HepG2 (cell line): ENCODE data around the gene AQP12A. TPM values are rescaled to one million over a fixed set of nuclear protein-coding genes. Genes with fewer than 3 reads are reported as not detected.
A peak's percentile ranks its signal among the peaks of the same experiment; 100 is the strongest.
"Not testable (repeated sequence)": the region's sequence is repeated elsewhere in the genome, so short reads cannot be mapped to it uniquely, and the experiment has no call there.

Source experiments
- ATAC-seq: fragments of 200-7000 bp; cut with Tn5 transposase; 3 replicates; pipeline ENCODE4 v1.9.1; 2020; ENCODE audit warnings: mild to moderate bottlenecking, moderate library complexity
- BruUV-seq: library from RNA; stranded (reverse); fragments of 400-500 nt; replicated peaks from 2 replicates; lab custom pipeline; 2021; lab: Mats Ljungman, UMichigan
- CTCF ChIA-PET: fragments of 300-600 bp; formaldehyde crosslinking; extraction: SDS; loops from one replicate; lab custom pipeline; 2021; ENCODE audit warnings: low total read pairs, inconsistent platforms, low intra/inter-chr PET ratio; lab: Yijun Ruan, JAX
- POLR2A ChIA-PET: fragments of 350-600 bp; sonication (Branson Sonifier 250); formaldehyde crosslinking; loops from one replicate; lab custom pipeline; 2020; ENCODE audit warnings: antibody characterized with exemption, inconsistent platforms; lab: Yijun Ruan, JAX
- DNase-seq: peaks from one replicate; pipeline ENCODE4 v3.0.0-alpha.2; 2015; ENCODE audit warnings: low spot score
- FAIRE-seq: peaks from 3 replicates; lab custom pipeline; 2011; peaks lifted over from hg19 to GRCh38; lab: Jason Lieb, UNC
- H2AFZ ChIP-seq: one replicate; pipeline ENCODE4 v1.6.1; 2011; ENCODE audit warnings: low read length, inconsistent platforms
- H3K27ac ChIP-seq: fragments of 300-600 bp; 3 replicates; pipeline ENCODE4 v1.8.0; 2011; ENCODE audit warnings: mixed run types, mild to moderate bottlenecking, mixed read lengths, low read length, inconsistent platforms; ENCODE audit not compliant: insufficient read depth; ENCODE audit errors: extremely low read length
- H3K27me3 ChIP-seq, 2 experiments: fragments of 200-600 bp in 1 of 2; 2 replicates in 1 of 2; 3 replicates in 1 of 2; pipeline versions ENCODE4 v1.6.0 to v1.8.0; 2011; ENCODE audit warnings: low read length in 2 of 2, mild to moderate bottlenecking in 2 of 2, moderate library complexity in 2 of 2, inconsistent platforms in 1 of 2; ENCODE audit not compliant: insufficient read depth in 2 of 2, control insufficient read depth in 1 of 2
- H3K36me3 ChIP-seq, 2 experiments: fragments of 200-600 bp in 1 of 2; replicated peaks in 1 of 2; 2 replicates in 1 of 2; 3 replicates in 1 of 2; pipeline versions ENCODE4 v1.5.1 to v1.8.0; 2011; ENCODE audit warnings: low read length in 2 of 2, inconsistent platforms in 1 of 2; ENCODE audit not compliant: insufficient read depth in 2 of 2, control insufficient read depth in 1 of 2
- H3K4me1 ChIP-seq: 2 replicates; pipeline ENCODE4 v1.5.1; 2012; ENCODE audit warnings: low read length, inconsistent platforms; ENCODE audit not compliant: insufficient read depth
- H3K4me2 ChIP-seq: 2 replicates; pipeline ENCODE4 v1.6.0; 2011; ENCODE audit warnings: low read depth, low read length, inconsistent platforms
- H3K4me3 ChIP-seq, 3 experiments: fragments of 200-600 bp in 1 of 3; sonication (generic), shearing (Covaris generic) in 1 of 3; replicated peaks in 1 of 3; 2 replicates each; pipeline ENCODE4 v1.5.1; 2011 to 2016; ENCODE audit warnings: low read length in 3 of 3, inconsistent platforms in 2 of 3, low read depth in 2 of 3, mild to moderate bottlenecking in 2 of 3, control low read depth in 1 of 3, mixed read lengths in 1 of 3; ENCODE audit not compliant: insufficient read depth in 1 of 3
- H3K79me2 ChIP-seq: one replicate; pipeline ENCODE4 v1.6.1; 2011; ENCODE audit warnings: low read length, inconsistent platforms; ENCODE audit not compliant: insufficient read depth
- H3K9ac ChIP-seq: 2 replicates; pipeline ENCODE4 v1.6.0; 2011; ENCODE audit warnings: mild to moderate bottlenecking, low read depth, low read length, inconsistent platforms; ENCODE audit not compliant: insufficient read depth
- H3K9me3 ChIP-seq: 2 replicates; pipeline ENCODE4 v1.5.1; 2012; ENCODE audit warnings: mild to moderate bottlenecking, low read length
- H4K20me1 ChIP-seq: 2 replicates; pipeline ENCODE4 v1.6.0; 2011; ENCODE audit warnings: inconsistent platforms, mild to moderate bottlenecking, low read length, moderate library complexity; ENCODE audit not compliant: insufficient read depth
- SOX6 ChIP-seq, 2 experiments: fragments of 450-650 bp in 1 of 2; sonication (generic) in 1 of 2; formaldehyde crosslinking in 1 of 2; IDR thresholded peaks; 2 replicates each; pipeline versions ENCODE4 v1.4.0 to v1.6.1; 2017 to 2020; ENCODE audit warnings: antibody characterized with exemption in 1 of 2, mild to moderate bottlenecking in 1 of 2, missing genetic modification reagents in 1 of 2
- ZFP62 ChIP-seq: sonication (generic); formaldehyde crosslinking; IDR thresholded peaks from 2 replicates; pipeline ENCODE4 v1.4.0; 2020; ENCODE audit warnings: missing genetic modification reagents
- ZSCAN22 ChIP-seq: sonication (generic); formaldehyde crosslinking; IDR thresholded peaks from 2 replicates; pipeline ENCODE4 v1.4.0; 2020; ENCODE audit warnings: mild to moderate bottlenecking, missing genetic modification reagents
- WGBS: methylation state at CpG from one replicate; pipeline ENCODE4 v1.1.6; 2017; ENCODE audit warnings: low lambda C conversion rate; 5-methylcytosine and 5-hydroxymethylcytosine counted together
- in situ Hi-C: cut with HindIII; loops from 2 replicates; pipeline ENCODE4 v1.10.0; 2017; ENCODE audit warnings: low pct_unique_long_range_greater_than_20kb; ENCODE audit not compliant: extremely low pct_ligation_motif_present
- intact Hi-C: fragments of 100-400 bp; cut with micrococcal nuclease; formaldehyde crosslinking; loops from one replicate; pipeline ENCODE4 v1.10.0; 2022; ENCODE audit not compliant: unreplicated experiment
- polyA plus RNA-seq, 8 experiments: library from polyadenylated mRNA; depleted of rRNA in 3 of 8; stranded (reverse) in 7 of 8; unstranded in 1 of 8; fragments of >200 nt; fragmentation: Illumina TruSeq in 4 of 8; extraction: Trizol in 4 of 8; gene quantifications; 2 replicates each; pipeline versions ENCODE4 v1.2.1 to v1.2.3, GENCODE V29; 2011 to 2016; ENCODE audit warnings: low read depth in 4 of 8, missing spikeins in 1 of 8, mixed read lengths in 1 of 8; ENCODE audit not compliant: insufficient read depth in 1 of 8
- total RNA-seq, 5 experiments: library from RNA; depleted of rRNA; stranded (reverse); fragments of >200 nt; fragmentation: Illumina TruSeq; extraction: Trizol; gene quantifications; 2 replicates each; pipeline ENCODE4 v1.2.3, GENCODE V29; 2016; ENCODE audit warnings: low read depth in 1 of 5
- TF ChIP-seq, protein P1 (sequence below): sonication (generic); formaldehyde crosslinking; IDR thresholded peaks from 2 replicates; pipeline ENCODE4 v1.9.0; 2021; ENCODE audit warnings: mild to moderate bottlenecking, missing genetic modification reagents
- TF ChIP-seq, protein P2 (sequence below): sonication (generic); formaldehyde crosslinking; IDR thresholded peaks from 2 replicates; pipeline ENCODE4 v1.8.0; 2022; ENCODE audit warnings: mild to moderate bottlenecking, missing genetic modification reagents, moderate library complexity
- TF ChIP-seq, protein P3 (sequence below): sonication (generic); formaldehyde crosslinking; IDR thresholded peaks from 2 replicates; pipeline ENCODE4 v1.4.0; 2020; ENCODE audit warnings: mild to moderate bottlenecking, missing genetic modification reagents

AQP12A gene
- total and polyA plus RNA-seq, 2 of the 13 experiments (the other 11 are each of a cell fraction or from before 2014, with no cell fraction given) = not detected

DNA sequence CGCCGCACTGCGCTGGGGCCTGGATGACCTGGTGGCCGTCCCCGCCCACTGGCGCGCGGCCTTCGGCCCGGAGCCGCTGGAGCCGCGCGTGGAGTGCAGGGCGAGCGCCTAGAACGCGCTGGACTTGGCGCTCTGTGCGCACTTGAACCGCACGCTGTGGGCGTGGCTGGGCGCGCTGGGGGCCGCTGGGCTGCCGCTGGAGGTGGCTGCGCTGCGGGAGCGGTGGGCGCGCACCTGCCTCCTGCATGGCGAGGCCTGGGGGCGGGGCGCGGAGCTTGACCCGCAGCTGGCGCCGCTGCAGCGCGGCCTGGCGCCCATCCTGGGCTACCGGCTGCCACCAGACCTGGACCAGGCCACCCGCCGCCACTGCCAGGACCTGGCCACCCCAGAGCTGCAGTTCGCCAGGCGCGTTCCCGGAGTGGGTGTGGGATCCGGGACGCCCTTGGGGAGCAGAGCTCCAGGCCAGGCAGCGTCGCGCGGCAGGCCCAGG, 18.9 kb upstream of the AQP12A start:
- FAIRE-seq = no peak
- ChIA-PET CTCF (no interaction called here), POLR2A (no interaction called here)
- H3K27ac ChIP-seq = no peak overlapping the region
- intact Hi-C loops (no loop called here), in situ Hi-C loops (no loop called here)
- DNase-seq = no peak
- no peak for TF ChIP-seq ZFP62 (CRISPR knock-in tag)
- TF ChIP-seq SOX6 (IDR thresholded peaks at IDR 0.05) = no peak
- TF ChIP-seq SOX6 (CRISPR knock-in tag; IDR thresholded peaks at IDR 0.05) = no peak
- TF ChIP-seq, protein P1, sequence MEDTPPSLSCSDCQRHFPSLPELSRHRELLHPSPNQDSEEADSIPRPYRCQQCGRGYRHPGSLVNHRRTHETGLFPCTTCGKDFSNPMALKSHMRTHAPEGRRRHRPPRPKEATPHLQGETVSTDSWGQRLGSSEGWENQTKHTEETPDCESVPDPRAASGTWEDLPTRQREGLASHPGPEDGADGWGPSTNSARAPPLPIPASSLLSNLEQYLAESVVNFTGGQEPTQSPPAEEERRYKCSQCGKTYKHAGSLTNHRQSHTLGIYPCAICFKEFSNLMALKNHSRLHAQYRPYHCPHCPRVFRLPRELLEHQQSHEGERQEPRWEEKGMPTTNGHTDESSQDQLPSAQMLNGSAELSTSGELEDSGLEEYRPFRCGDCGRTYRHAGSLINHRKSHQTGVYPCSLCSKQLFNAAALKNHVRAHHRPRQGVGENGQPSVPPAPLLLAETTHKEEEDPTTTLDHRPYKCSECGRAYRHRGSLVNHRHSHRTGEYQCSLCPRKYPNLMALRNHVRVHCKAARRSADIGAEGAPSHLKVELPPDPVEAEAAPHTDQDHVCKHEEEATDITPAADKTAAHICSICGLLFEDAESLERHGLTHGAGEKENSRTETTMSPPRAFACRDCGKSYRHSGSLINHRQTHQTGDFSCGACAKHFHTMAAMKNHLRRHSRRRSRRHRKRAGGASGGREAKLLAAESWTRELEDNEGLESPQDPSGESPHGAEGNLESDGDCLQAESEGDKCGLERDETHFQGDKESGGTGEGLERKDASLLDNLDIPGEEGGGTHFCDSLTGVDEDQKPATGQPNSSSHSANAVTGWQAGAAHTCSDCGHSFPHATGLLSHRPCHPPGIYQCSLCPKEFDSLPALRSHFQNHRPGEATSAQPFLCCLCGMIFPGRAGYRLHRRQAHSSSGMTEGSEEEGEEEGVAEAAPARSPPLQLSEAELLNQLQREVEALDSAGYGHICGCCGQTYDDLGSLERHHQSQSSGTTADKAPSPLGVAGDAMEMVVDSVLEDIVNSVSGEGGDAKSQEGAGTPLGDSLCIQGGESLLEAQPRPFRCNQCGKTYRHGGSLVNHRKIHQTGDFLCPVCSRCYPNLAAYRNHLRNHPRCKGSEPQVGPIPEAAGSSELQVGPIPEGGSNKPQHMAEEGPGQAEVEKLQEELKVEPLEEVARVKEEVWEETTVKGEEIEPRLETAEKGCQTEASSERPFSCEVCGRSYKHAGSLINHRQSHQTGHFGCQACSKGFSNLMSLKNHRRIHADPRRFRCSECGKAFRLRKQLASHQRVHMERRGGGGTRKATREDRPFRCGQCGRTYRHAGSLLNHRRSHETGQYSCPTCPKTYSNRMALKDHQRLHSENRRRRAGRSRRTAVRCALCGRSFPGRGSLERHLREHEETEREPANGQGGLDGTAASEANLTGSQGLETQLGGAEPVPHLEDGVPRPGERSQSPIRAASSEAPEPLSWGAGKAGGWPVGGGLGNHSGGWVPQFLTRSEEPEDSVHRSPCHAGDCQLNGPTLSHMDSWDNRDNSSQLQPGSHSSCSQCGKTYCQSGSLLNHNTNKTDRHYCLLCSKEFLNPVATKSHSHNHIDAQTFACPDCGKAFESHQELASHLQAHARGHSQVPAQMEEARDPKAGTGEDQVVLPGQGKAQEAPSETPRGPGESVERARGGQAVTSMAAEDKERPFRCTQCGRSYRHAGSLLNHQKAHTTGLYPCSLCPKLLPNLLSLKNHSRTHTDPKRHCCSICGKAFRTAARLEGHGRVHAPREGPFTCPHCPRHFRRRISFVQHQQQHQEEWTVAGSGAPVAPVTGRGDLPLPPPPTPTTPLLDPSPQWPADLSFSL (CRISPR knock-in tag) = no peak
- TF ChIP-seq, protein P2, sequence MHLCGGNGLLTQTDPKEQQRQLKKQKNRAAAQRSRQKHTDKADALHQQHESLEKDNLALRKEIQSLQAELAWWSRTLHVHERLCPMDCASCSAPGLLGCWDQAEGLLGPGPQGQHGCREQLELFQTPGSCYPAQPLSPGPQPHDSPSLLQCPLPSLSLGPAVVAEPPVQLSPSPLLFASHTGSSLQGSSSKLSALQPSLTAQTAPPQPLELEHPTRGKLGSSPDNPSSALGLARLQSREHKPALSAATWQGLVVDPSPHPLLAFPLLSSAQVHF (CRISPR knock-in tag) = no peak
- TF ChIP-seq, protein P3, sequence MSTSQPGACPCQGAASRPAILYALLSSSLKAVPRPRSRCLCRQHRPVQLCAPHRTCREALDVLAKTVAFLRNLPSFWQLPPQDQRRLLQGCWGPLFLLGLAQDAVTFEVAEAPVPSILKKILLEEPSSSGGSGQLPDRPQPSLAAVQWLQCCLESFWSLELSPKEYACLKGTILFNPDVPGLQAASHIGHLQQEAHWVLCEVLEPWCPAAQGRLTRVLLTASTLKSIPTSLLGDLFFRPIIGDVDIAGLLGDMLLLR (CRISPR knock-in tag) = peak; percentile 43; the same call in 1 of the 2 replicates
- TF ChIP-seq ZSCAN22 (CRISPR knock-in tag) = no peak
- ATAC-seq = no peak
- no peaks in the 10 kb centered on the region for H3K9me3 ChIP-seq
- no TSS peak for BruUV-seq
- no peak overlapping the region for H3K9ac ChIP-seq
- no peaks in the 10 kb centered on the region for H3K4me1 ChIP-seq
- H3K79me2 ChIP-seq = no peaks in the 10 kb centered on the region
- no peak overlapping the region for H3K4me2 ChIP-seq
- no peak overlapping the region for H3K4me3 ChIP-seq
- no peaks in the 10 kb centered on the region for H3K36me3 ChIP-seq
- no peaks in the 10 kb centered on the region for H4K20me1 ChIP-seq
- no peak overlapping the region for H2AFZ ChIP-seq
- H3K27me3 ChIP-seq = peaks cover 6 to 47% of the 10 kb centered on the region in 2 experiments
- WGBS = 53% methylated on average over 6 of the region's 55 CpGs

DNA sequence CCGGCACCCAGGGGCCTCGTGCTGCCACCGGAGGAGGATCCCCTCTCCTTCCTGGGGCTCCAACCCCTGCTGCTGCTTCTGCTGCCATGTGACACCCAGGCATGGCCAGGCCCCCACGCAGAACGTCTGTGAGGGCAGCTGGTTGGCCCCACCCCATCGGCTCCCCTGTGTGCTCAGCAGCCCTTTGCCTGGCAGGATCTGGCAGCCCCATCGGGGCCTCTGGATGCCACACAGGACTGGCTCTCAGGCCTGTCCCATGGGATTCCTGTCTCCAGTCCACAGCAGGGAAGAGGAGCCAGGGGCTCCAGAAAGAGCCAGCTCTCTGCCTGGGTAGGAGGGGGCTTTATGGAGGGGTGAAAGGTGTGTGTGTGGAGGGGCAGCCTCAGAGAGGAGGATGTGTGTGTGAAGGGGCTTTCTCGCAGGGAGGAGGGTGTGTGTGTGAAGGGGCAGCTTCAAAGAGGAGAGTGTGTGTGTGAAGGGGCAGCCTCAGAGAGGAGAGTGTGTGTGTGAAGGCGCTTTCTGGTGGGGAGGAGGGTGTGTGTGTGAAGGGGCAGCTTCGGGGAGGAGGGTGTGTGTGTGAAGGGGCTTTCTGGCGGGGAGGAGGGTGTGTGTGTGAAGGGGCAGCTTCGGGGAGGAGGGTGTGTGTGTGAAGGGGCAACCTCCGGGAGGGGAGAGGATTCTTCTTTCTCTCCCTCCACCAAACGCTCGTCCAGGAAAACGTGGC, 17.0 kb upstream of the AQP12A start:
- FAIRE-seq, H2AFZ ChIP-seq, H3K9me3 ChIP-seq, H3K4me2 ChIP-seq, DNase-seq, H3K9ac ChIP-seq, POLR2A ChIA-PET, H3K27ac ChIP-seq, H3K4me3 ChIP-seq, BruUV-seq, H4K20me1 ChIP-seq, CTCF ChIA-PET, ATAC-seq, intact Hi-C loops, H3K36me3 ChIP-seq, H3K79me2 ChIP-seq, in situ Hi-C loops, H3K4me1 ChIP-seq: not testable (repeated sequence)
- peaks cover 6 to 44% of the 10 kb centered on the region in 2 experiments for H3K27me3 ChIP-seq
- WGBS = 3% methylated on average over 8 of the region's 16 CpGs
